ENCODE measurements around the gene ADORA1.

Gene ADORA1

DNA sequence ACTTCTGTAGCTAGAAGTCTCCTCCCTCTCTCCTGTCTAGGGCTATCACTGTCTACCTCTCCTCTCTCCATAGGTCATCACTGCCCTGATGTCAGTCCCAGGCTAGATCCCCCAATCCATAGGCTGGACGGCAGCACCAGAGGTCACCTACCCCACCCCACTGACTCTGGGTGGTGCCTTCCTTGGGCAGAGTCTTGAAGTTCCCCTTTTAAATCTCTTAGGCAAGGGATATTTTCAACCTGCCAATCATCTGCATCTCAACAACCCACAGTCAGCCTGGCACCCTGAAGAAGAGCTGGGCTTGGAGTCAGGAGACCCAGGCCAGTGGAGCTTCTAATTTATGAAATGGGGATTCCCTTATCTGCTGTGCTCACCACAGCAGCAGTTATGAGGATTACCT is 34.9 kb downstream of the ADORA1 start:
- H3K4me3 ChIP-seq (ENCODE audit: control insufficient read depth, low read depth, low read length), result no peak overlapping the region
- TF ChIP-seq, protein P1, sequence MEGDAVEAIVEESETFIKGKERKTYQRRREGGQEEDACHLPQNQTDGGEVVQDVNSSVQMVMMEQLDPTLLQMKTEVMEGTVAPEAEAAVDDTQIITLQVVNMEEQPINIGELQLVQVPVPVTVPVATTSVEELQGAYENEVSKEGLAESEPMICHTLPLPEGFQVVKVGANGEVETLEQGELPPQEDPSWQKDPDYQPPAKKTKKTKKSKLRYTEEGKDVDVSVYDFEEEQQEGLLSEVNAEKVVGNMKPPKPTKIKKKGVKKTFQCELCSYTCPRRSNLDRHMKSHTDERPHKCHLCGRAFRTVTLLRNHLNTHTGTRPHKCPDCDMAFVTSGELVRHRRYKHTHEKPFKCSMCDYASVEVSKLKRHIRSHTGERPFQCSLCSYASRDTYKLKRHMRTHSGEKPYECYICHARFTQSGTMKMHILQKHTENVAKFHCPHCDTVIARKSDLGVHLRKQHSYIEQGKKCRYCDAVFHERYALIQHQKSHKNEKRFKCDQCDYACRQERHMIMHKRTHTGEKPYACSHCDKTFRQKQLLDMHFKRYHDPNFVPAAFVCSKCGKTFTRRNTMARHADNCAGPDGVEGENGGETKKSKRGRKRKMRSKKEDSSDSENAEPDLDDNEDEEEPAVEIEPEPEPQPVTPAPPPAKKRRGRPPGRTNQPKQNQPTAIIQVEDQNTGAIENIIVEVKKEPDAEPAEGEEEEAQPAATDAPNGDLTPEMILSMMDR (IDR thresholded peaks at IDR 0.05; ENCODE audit: control insufficient read depth, insufficient read depth, low read depth, low read length, missing control alignments), result no peak
- no peak for DNase-seq (ENCODE audit: low read depth)

DNA sequence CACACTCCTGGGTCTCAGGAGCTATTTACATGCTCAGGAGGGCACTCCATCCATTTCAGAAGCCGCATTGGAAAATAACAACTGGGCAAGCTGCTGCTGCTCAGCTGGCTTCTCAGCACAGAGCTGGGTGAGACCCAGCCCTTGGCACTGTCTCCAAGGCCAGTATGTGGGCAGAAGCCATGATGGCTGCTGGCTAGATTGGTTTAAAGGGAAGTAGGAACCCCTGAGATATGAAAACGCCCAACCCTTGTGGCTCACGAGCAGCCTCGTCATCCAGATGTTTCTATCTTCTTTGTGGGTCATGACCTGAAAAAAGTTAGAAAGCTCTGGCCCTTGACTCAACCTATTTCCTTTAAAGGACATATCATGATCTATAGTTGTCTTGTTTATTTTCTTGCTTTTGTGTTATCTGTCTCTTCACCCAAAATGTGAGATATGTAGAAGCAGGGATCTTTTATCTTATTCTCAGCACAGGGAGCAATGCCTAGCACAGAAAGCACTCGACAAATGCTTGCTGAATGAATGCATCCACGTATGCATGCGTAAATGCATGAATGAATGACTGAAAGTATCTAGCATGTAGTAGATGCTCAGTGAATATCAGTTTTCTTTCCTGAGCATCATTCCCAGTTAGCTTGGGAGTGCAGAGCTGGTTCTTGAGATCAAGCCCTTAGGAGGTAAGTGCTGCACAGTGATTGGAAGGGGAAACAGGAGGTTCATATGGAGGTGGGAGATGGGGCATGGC is 36.5 kb downstream of the ADORA1 start:
- TF ChIP-seq, protein P1 (IDR thresholded peaks at IDR 0.05; ENCODE audit: control insufficient read depth, insufficient read depth, low read depth, low read length, missing control alignments), result no peak
- DNase-seq (ENCODE audit: low read depth), result no peak
- no peak overlapping the region for H3K4me3 ChIP-seq (ENCODE audit: control insufficient read depth, low read depth, low read length)

DNA sequence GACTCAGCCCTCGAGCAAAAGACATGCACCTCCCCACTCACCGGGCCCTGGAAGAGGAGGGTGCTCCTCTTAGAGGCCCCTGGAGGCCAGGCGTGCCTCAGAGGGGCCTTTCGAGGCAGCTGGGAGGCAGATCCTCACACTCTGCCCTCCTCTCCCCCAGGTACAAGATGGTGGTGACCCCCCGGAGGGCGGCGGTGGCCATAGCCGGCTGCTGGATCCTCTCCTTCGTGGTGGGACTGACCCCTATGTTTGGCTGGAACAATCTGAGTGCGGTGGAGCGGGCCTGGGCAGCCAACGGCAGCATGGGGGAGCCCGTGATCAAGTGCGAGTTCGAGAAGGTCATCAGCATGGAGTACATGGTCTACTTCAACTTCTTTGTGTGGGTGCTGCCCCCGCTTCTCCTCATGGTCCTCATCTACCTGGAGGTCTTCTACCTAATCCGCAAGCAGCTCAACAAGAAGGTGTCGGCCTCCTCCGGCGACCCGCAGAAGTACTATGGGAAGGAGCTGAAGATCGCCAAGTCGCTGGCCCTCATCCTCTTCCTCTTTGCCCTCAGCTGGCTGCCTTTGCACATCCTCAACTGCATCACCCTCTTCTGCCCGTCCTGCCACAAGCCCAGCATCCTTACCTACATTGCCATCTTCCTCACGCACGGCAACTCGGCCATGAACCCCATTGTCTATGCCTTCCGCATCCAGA is 37.7 kb downstream of the ADORA1 start:
- no peak for DNase-seq (ENCODE audit: low read depth)
- TF ChIP-seq, protein P1 (IDR thresholded peaks at IDR 0.05; ENCODE audit: control insufficient read depth, insufficient read depth, low read depth, low read length, missing control alignments), result no peak
- no peak overlapping the region for H3K4me3 ChIP-seq (ENCODE audit: control insufficient read depth, low read depth, low read length)

DNA sequence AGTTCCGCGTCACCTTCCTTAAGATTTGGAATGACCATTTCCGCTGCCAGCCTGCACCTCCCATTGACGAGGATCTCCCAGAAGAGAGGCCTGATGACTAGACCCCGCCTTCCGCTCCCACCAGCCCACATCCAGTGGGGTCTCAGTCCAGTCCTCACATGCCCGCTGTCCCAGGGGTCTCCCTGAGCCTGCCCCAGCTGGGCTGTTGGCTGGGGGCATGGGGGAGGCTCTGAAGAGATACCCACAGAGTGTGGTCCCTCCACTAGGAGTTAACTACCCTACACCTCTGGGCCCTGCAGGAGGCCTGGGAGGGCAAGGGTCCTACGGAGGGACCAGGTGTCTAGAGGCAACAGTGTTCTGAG is 38.3 kb downstream of the ADORA1 start:
- TF ChIP-seq, protein P1 (IDR thresholded peaks at IDR 0.05; ENCODE audit: control insufficient read depth, insufficient read depth, low read depth, low read length, missing control alignments), result no peak
- no peak for DNase-seq (ENCODE audit: low read depth)
- no peak overlapping the region for H3K4me3 ChIP-seq (ENCODE audit: control insufficient read depth, low read depth, low read length)

DNA sequence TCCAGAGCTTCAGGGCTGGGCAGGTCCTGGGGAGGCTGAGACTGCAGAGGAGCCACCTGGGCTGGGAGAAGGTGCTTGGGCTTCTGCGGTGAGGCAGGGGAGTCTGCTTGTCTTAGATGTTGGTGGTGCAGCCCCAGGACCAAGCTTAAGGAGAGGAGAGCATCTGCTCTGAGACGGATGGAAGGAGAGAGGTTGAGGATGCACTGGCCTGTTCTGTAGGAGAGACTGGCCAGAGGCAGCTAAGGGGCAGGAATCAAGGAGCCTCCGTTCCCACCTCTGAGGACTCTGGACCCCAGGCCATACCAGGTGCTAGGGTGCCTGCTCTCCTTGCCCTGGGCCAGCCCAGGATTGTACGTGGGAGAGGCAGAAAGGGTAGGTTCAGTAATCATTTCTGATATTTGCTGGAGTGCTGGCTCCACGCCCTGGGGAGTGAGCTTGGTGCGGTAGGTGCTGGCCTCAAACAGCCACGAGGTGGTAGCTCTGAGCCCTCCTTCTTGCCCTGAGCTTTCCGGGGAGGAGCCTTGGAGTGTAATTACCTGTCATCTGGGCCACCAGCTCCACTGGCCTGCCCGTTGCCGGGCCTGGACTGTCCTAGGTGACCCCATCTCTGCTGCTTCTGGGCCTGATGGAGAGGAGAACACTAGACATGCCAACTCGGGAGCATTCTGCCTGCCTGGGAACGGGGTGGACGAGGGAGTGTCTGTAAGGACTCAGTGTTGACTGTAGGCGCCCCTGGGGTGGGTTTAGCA is 38.8 kb downstream of the ADORA1 start:
- DNase-seq (ENCODE audit: low read depth), result no peak
- TF ChIP-seq, protein P1 (IDR thresholded peaks at IDR 0.05; ENCODE audit: control insufficient read depth, insufficient read depth, low read depth, low read length, missing control alignments), result no peak
- no peak overlapping the region for H3K4me3 ChIP-seq (ENCODE audit: control insufficient read depth, low read depth, low read length)

DNA sequence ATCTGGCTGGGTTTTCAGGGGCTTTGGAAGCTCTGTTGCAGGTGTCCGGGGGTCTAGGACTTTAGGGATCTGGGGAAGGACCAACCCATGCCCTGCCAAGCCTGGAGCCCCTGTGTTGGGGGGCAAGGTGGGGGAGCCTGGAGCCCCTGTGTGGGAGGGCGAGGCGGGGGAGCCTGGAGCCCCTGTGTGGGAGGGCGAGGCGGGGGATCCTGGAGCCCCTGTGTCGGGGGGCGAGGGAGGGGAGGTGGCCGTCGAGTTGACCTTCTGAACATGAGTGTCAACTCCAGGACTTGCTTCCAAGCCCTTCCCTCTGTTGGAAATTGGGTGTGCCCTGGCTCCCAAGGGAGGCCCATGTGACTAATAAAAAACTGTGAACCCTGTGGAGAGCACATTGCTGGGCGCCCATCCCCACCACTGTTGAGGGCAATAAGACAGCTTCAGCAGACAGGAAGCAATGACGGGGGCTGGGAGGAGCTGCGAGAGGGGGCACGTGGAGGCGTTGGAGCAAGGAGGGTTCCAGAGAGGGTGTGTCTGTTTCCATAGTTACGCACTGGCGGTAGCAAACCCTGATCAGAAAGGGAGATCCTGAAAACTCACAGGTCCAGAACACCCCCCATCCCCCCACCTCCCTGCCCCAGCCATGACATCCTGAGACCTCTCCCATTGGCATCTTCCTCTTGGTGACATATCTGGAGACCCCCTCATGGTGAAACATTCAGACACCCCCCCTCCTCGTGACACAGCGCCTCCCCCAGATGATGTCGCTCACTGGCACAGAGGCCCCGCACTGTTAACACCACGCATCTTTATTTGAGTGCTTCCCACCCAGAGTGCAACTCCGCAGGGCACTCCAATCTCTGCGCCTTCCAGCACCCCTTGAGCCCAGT is 39.7 kb downstream of the ADORA1 start:
- no peak overlapping the region for H3K4me3 ChIP-seq (ENCODE audit: control insufficient read depth, low read depth, low read length)
- TF ChIP-seq, protein P1 (IDR thresholded peaks at IDR 0.05; ENCODE audit: control insufficient read depth, insufficient read depth, low read depth, low read length, missing control alignments), result no peak
- no peak for DNase-seq (ENCODE audit: low read depth)
